Superior temporal gyrus (tissue), 1 donor: ENCODE measurements around the gene ATP5F1D.
A peak's percentile ranks its signal among the peaks of the same experiment; 100 is the strongest.
"Not testable (repeated sequence)": the region's sequence is repeated elsewhere in the genome, so short reads cannot be mapped to it uniquely, and the experiment has no call there.

Experiments used
- DNase-seq: peaks from one replicate; pipeline ENCODE4 v3.0.0-alpha.2; 2016; ENCODE audit errors: extremely low spot score

Gene ATP5F1D

GRCh38 chr19:1246265-1247087 lies 4.9 kb downstream of the ATP5F1D start:
- DNase-seq = not testable (repeated sequence)

- DNase-seq = no peak
Observed at GRCh38 chr19:1247748-1248138, 6.2 kb downstream of the ATP5F1D start.

- DNase-seq = peak; percentile 22
Observed at GRCh38 chr19:1248139-1248785, 6.7 kb downstream of the ATP5F1D start, which contains the start of gene MIDN. Gene MIDN, plus strand, starts transcription at chr19:1248583. Its CDS starts 1,714 bp downstream, at chr19:1250297.

GRCh38 chr19:1248786-1249297 lies 7.3 kb downstream of the ATP5F1D start:
- DNase-seq = peak; percentile 75

- DNase-seq = peak; percentile 88
Observed at GRCh38 chr19:1249298-1249989, 7.9 kb downstream of the ATP5F1D start.

GRCh38 chr19:1249990-1250436 lies 8.5 kb downstream of the ATP5F1D start:
- no peak for DNase-seq

GRCh38 chr19:1250437-1251260 lies 9.1 kb downstream of the ATP5F1D start:
- DNase-seq = peak; percentile 30

- peak; percentile 60 for DNase-seq
Observed at GRCh38 chr19:1251330-1252220, 10.0 kb downstream of the ATP5F1D start.

GRCh38 chr19:1252221-1252820 lies 10.8 kb downstream of the ATP5F1D start:
- DNase-seq = peak; percentile 74

- peak; percentile 80 for DNase-seq
Observed at GRCh38 chr19:1252821-1253513, 11.4 kb downstream of the ATP5F1D start.

GRCh38 chr19:1253514-1254080 lies 12.0 kb downstream of the ATP5F1D start:
- no peak for DNase-seq

GRCh38 chr19:1254081-1254527 lies 12.6 kb downstream of the ATP5F1D start:
- DNase-seq = peak; percentile 60

- peak; percentile 21 for DNase-seq
Observed at GRCh38 chr19:1254530-1255185, 13.1 kb downstream of the ATP5F1D start.

GRCh38 chr19:1255186-1256161 lies 13.9 kb downstream of the ATP5F1D start:
- DNase-seq = peak; percentile 79

- DNase-seq = no peak
Observed at GRCh38 chr19:1256646-1257474, 15.3 kb downstream of the ATP5F1D start.
